Measurements from ENCODE around the gene MAP3K7. TPM values are rescaled to one million over a fixed set of nuclear protein-coding genes. Genes with fewer than 3 reads are reported as not detected.
A peak's percentile ranks its signal among the peaks of the same experiment; 100 is the strongest.

The MAP3K7 gene
- total and polyA plus RNA-seq, 2 of the 8 experiments (the other 6 are each of a cell fraction or from before 2014, with no cell fraction given) = 27.3 to 34.8 TPM

DNA sequence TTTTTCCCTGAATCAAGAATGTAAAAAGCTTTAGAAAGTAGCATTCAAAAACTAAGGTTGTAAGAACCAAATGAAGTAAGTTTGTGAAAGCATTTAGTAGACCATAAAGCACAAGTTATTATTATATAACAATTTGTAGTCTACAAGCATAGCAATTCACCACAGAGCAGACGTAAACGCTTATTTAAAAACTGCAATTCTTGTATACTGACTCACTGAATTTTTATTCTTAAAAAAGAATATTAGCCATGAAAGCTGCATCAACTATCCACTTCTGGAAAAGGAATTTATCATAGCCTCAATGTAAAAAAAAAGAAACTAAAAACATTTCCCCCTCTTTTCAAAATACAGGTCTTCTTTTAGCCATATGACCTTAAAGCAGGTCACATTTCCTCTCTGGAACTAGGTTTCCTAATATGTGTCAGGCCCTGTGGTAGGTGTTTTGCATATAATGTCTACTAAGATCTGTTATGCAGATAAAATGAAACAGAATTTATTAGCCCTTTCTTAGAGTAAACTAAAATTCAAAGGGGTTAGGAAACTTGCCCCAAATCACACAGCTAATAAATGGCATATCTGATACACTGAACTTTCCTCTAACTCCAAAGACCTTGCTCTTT is 2.1 kb downstream of the MAP3K7 start:
- H3K79me2 ChIP-seq (ENCODE audit: control insufficient read depth in 1 of 2, insufficient read depth in 2 of 2, low read length in 2 of 2) = peaks cover 0 to 67% of the 10 kb centered on the region in 2 experiments; a peak in 3 of 4 replicates

More for the DNA sequence above, 2.1 kb downstream of the MAP3K7 start:
- POLR2A ChIA-PET (ENCODE audit: partially characterized antibody) = no interaction called here
- no peaks in the 10 kb centered on the region; the same call in 1 of the 2 replicates for H3K79me1 ChIP-seq (ENCODE audit: low read depth, low read length)
- H3K9ac ChIP-seq (replicated peaks in 1 of 4; ENCODE audit: extremely low read depth in 1 of 4, low read depth in 3 of 4, low read length in 3 of 4) = peak overlapping the region in 1 of 4 experiments; percentile 14; a peak in 1 of 7 replicates
- H3K9me3 ChIP-seq (ENCODE audit: insufficient read depth in 2 of 2, low read depth in 1 of 2, low read length in 1 of 2) = no peaks in the 10 kb centered on the region
- H2AFZ ChIP-seq (ENCODE audit: low read length) = no peak overlapping the region
- no peak overlapping the region for H2BK5ac ChIP-seq (ENCODE audit: low read depth, low read length)
- no peak overlapping the region for H4K8ac ChIP-seq (ENCODE audit: extremely low read depth, insufficient read depth, low read length)
- no peak overlapping the region for H3K56ac ChIP-seq (replicated peaks; ENCODE audit: insufficient read length, low read depth, low read length)
- H2AK5ac ChIP-seq (ENCODE audit: low read depth, low read length) = no peak overlapping the region
- no peak for DNase-seq (ENCODE audit: low read depth in 1 of 2, low spot score in 2 of 2)
- H3K18ac ChIP-seq (ENCODE audit: extremely low read depth, low read length) = no peak overlapping the region
- no peak overlapping the region for H4K5ac ChIP-seq (ENCODE audit: insufficient read length, low read depth, low read length)
- H3K36me3 ChIP-seq (ENCODE audit: control insufficient read depth in 2 of 4, insufficient read depth in 4 of 4, low read length in 3 of 4) = no peaks in the 10 kb centered on the region
- no peak overlapping the region for H3K4ac ChIP-seq (replicated peaks; ENCODE audit: insufficient read length, low read depth, low read length)
- no peak overlapping the region for H2BK12ac ChIP-seq (ENCODE audit: low read depth, low read length)
- WGBS, 2 experiments (ENCODE audit: extremely low coverage in 1 of 2, insufficient coverage in 1 of 2, insufficient read length in 1 of 2, insufficient replicate concordance in 2 of 2, low coverage in 1 of 2, low lambda C conversion rate in 2 of 2, missing lambda C conversion rate in 1 of 2) = 87% methylated on average over 2 of the region's 2 CpGs; no CpG with 5 or more reads in 1 of the 2 experiments
- H4K20me1 ChIP-seq (replicated peaks in 1 of 2; ENCODE audit: control insufficient read depth in 1 of 2, insufficient read depth in 2 of 2, low read length in 2 of 2) = peaks cover 7 to 8% of the 10 kb centered on the region in 2 experiments
- TF ChIP-seq TEAD4 (IDR thresholded peaks at IDR 0.05; ENCODE audit: low read depth, low read length) (no peak), NRF1 (IDR thresholded peaks at IDR 0.05; ENCODE audit: low read depth, low read length) (no peak), KDM1A (IDR thresholded peaks at IDR 0.05; ENCODE audit: borderline replicate concordance, low read length) (no peak), EZH2 (IDR thresholded peaks at IDR 0.05; ENCODE audit: low read depth, low read length, severe bottlenecking) (no peak)
- TF ChIP-seq, protein P1, sequence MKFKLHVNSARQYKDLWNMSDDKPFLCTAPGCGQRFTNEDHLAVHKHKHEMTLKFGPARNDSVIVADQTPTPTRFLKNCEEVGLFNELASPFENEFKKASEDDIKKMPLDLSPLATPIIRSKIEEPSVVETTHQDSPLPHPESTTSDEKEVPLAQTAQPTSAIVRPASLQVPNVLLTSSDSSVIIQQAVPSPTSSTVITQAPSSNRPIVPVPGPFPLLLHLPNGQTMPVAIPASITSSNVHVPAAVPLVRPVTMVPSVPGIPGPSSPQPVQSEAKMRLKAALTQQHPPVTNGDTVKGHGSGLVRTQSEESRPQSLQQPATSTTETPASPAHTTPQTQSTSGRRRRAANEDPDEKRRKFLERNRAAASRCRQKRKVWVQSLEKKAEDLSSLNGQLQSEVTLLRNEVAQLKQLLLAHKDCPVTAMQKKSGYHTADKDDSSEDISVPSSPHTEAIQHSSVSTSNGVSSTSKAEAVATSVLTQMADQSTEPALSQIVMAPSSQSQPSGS (IDR thresholded peaks at IDR 0.05; ENCODE audit: low read length) = no peak
- H2BK15ac ChIP-seq (ENCODE audit: low read length) = no peak overlapping the region
- H2BK120ac ChIP-seq (replicated peaks; ENCODE audit: low read depth, low read length) = no peak overlapping the region
- no peak overlapping the region for H4K91ac ChIP-seq (replicated peaks; ENCODE audit: insufficient read length, low read length)
- H3K23me2 ChIP-seq (ENCODE audit: low read depth, low read length) = peaks cover 6% of the 10 kb centered on the region
- H3K14ac ChIP-seq (ENCODE audit: insufficient read length) = no peak overlapping the region
- no peak overlapping the region for H2BK20ac ChIP-seq (ENCODE audit: low read length)
- no peaks in the 10 kb centered on the region; a peak in 3 of 7 replicates for H3K27me3 ChIP-seq (replicated peaks in 1 of 4; ENCODE audit: control insufficient read depth in 3 of 4, extremely low read depth in 1 of 4, insufficient read depth in 3 of 4, low read length in 3 of 4)
- no peaks in the 10 kb centered on the region for H3K4me1 ChIP-seq (replicated peaks in 1 of 4; ENCODE audit: control insufficient read depth in 3 of 4, insufficient read depth in 4 of 4, low read length in 3 of 4)
- no peak overlapping the region for H3K27ac ChIP-seq (ENCODE audit: low read depth, low read length)
- H3K4me3 ChIP-seq (ENCODE audit: extremely low read depth in 1 of 4, insufficient read depth in 2 of 4, low read depth in 3 of 4, low read length in 4 of 4) = peak overlapping the region in 1 of 4 experiments; percentile 98; a peak in 1 of 8 replicates
- no peak overlapping the region for H3K23ac ChIP-seq (ENCODE audit: insufficient read length)
- FAIRE-seq = no peak
- CTCF ChIA-PET (ENCODE audit: partially characterized antibody) = no interaction called here
- H3K4me2 ChIP-seq (ENCODE audit: insufficient read depth in 1 of 2, low read depth in 2 of 2, low read length in 2 of 2) = peak overlapping the region; percentile 32 to 69; a peak in 3 of 4 replicates

All from H1 (cell line).